ENCODE results near the gene PSMB1.
"Not testable (repeated sequence)": the region's sequence is repeated elsewhere in the genome, so short reads cannot be mapped to it uniquely, and the experiment has no call there.

PSMB1 gene

GRCh38 chr6:170503414-170503761 is 49.7 kb downstream of the PSMB1 start:
- Mint-ChIP-seq H3K4me3 (no peak overlapping the region), H3K27ac (no peak overlapping the region), H3K4me1 (no peaks in the 10 kb centered on the region), H3K36me3 (peaks cover 25% of the 10 kb centered on the region), H3K27me3 (peaks cover 40% of the 10 kb centered on the region), H3K9me3 (peaks cover 27% of the 10 kb centered on the region)
- DNase-seq (ENCODE audit: low spot score in 2 of 2) (no peak), ATAC-seq (ENCODE audit: low read depth) (no peak)

GRCh38 chr6:170502733-170503413 is 50.2 kb downstream of the PSMB1 start:
- DNase-seq (ENCODE audit: low spot score in 2 of 2); H3K4me3 Mint-ChIP-seq; H3K4me1 Mint-ChIP-seq; ATAC-seq (ENCODE audit: low read depth); H3K27ac Mint-ChIP-seq: not testable (repeated sequence)
- H3K36me3 Mint-ChIP-seq, result peaks cover 25% of the 10 kb centered on the region
- H3K9me3 Mint-ChIP-seq, result peaks cover 27% of the 10 kb centered on the region
- peaks cover 40% of the 10 kb centered on the region for H3K27me3 Mint-ChIP-seq

GRCh38 chr6:170502268-170502667 is 50.8 kb downstream of the PSMB1 start:
- peaks cover 40% of the 10 kb centered on the region for H3K27me3 Mint-ChIP-seq
- not testable (repeated sequence) for ATAC-seq (ENCODE audit: low read depth); H3K4me1 Mint-ChIP-seq; H3K4me3 Mint-ChIP-seq; DNase-seq (ENCODE audit: low spot score in 2 of 2); H3K27ac Mint-ChIP-seq
- H3K9me3 Mint-ChIP-seq, result peaks cover 27% of the 10 kb centered on the region
- peaks cover 25% of the 10 kb centered on the region for H3K36me3 Mint-ChIP-seq

GRCh38 chr6:170500955-170501590 is 52.0 kb downstream of the PSMB1 start:
- Mint-ChIP-seq H3K27me3 (peaks cover 44% of the 10 kb centered on the region), H3K4me3 (no peak overlapping the region)
- no peak for DNase-seq (ENCODE audit: low spot score in 2 of 2)

GRCh38 chr6:170497841-170498301 is 55.2 kb downstream of the PSMB1 start:
- Mint-ChIP-seq H3K27me3 (peaks cover 43% of the 10 kb centered on the region), H3K27ac (no peak overlapping the region), H3K9me3 (peaks cover 22% of the 10 kb centered on the region), H3K4me1 (peaks cover 3% of the 10 kb centered on the region), H3K36me3 (peaks cover 21% of the 10 kb centered on the region), H3K4me3 (no peak overlapping the region)
- ATAC-seq (ENCODE audit: low read depth) (no peak), DNase-seq (ENCODE audit: low spot score in 2 of 2) (no peak)

More at GRCh38 chr6:170500955-170501590, 52.0 kb downstream of the PSMB1 start:
- Mint-ChIP-seq H3K36me3 (peaks cover 25% of the 10 kb centered on the region), H3K9me3 (peaks cover 27% of the 10 kb centered on the region), H3K4me1 (no peaks in the 10 kb centered on the region), H3K27ac (no peak overlapping the region)
- ATAC-seq (ENCODE audit: low read depth), result no peak

- ATAC-seq (ENCODE audit: low read depth) (no peak), DNase-seq (ENCODE audit: low spot score in 2 of 2) (no peak)
- H3K4me1 Mint-ChIP-seq, result peaks cover 3% of the 10 kb centered on the region
- no peaks in the 10 kb centered on the region for H3K36me3 Mint-ChIP-seq
- H3K27me3 Mint-ChIP-seq, result peaks cover 18% of the 10 kb centered on the region
- no peak overlapping the region for H3K4me3 Mint-ChIP-seq
- H3K9me3 Mint-ChIP-seq, result no peaks in the 10 kb centered on the region
- no peak overlapping the region for H3K27ac Mint-ChIP-seq
These were observed 59.8 kb downstream of the PSMB1 start for GRCh38 chr6:170493354-170493753.

- H3K27ac Mint-ChIP-seq, result no peak overlapping the region
- H3K4me3 Mint-ChIP-seq, result no peak overlapping the region
- no peaks in the 10 kb centered on the region for H3K9me3 Mint-ChIP-seq
- no peak for ATAC-seq (ENCODE audit: low read depth)
- H3K36me3 Mint-ChIP-seq, result no peaks in the 10 kb centered on the region
- DNase-seq (ENCODE audit: low spot score in 2 of 2), result no peak
- H3K27me3 Mint-ChIP-seq, result peaks cover 15% of the 10 kb centered on the region
- H3K4me1 Mint-ChIP-seq, result no peaks in the 10 kb centered on the region
These were observed 62.8 kb downstream of the PSMB1 start for GRCh38 chr6:170490259-170490658.

GRCh38 chr6:170489836-170490235 is 63.3 kb downstream of the PSMB1 start:
- no peak overlapping the region for H3K4me3 Mint-ChIP-seq
- H3K27ac Mint-ChIP-seq, result no peak overlapping the region
- DNase-seq (ENCODE audit: low spot score in 2 of 2), result no peak
- ATAC-seq (ENCODE audit: low read depth), result no peak
- no peaks in the 10 kb centered on the region for H3K4me1 Mint-ChIP-seq
- H3K27me3 Mint-ChIP-seq, result peaks cover 16% of the 10 kb centered on the region
- H3K36me3 Mint-ChIP-seq, result no peaks in the 10 kb centered on the region
- H3K9me3 Mint-ChIP-seq, result no peaks in the 10 kb centered on the region

GRCh38 chr6:170487707-170488329 is 65.3 kb downstream of the PSMB1 start:
- DNase-seq (ENCODE audit: low spot score in 2 of 2) (no peak), ATAC-seq (ENCODE audit: low read depth) (no peak)
- no peaks in the 10 kb centered on the region for H3K36me3 Mint-ChIP-seq
- peaks cover 10% of the 10 kb centered on the region for H3K27me3 Mint-ChIP-seq
- H3K9me3 Mint-ChIP-seq, result peaks cover 3% of the 10 kb centered on the region
- H3K4me3 Mint-ChIP-seq, result no peak overlapping the region
- no peaks in the 10 kb centered on the region for H3K4me1 Mint-ChIP-seq
- no peak overlapping the region for H3K27ac Mint-ChIP-seq

GRCh38 chr6:170485159-170485558 is 67.9 kb downstream of the PSMB1 start:
- ATAC-seq (ENCODE audit: low read depth), result no peak
- Mint-ChIP-seq H3K4me3 (no peak overlapping the region), H3K27me3 (peaks cover 10% of the 10 kb centered on the region)

More at GRCh38 chr6:170485159-170485558, 67.9 kb downstream of the PSMB1 start:
- DNase-seq (ENCODE audit: low spot score in 2 of 2), result no peak
- H3K9me3 Mint-ChIP-seq, result peaks cover 6% of the 10 kb centered on the region
- H3K36me3 Mint-ChIP-seq, result peaks cover 2% of the 10 kb centered on the region
- no peak overlapping the region for H3K27ac Mint-ChIP-seq
- H3K4me1 Mint-ChIP-seq, result no peaks in the 10 kb centered on the region
